ENCODE results near the gene KCNF1.

The KCNF1 gene

GRCh38 chr2:10865841-10866240 lies 45.9 kb upstream of the KCNF1 start:
- Histone ChIP-seq H3K4me3 (ENCODE audit: low read length) (peak overlapping the region; percentile 23; the same call in 1 of the 2 replicates), H3K4me2 (ENCODE audit: low read depth, low read length) (peak overlapping the region; percentile 70), H3K9me3 (replicated peaks; ENCODE audit: insufficient read depth, low read length) (no peaks in the 10 kb centered on the region), H3K4me1 (ENCODE audit: low read length) (peaks cover 29% of the 10 kb centered on the region), H3K79me2 (ENCODE audit: low read length) (no peaks in the 10 kb centered on the region), H3K9me2 (replicated peaks; ENCODE audit: insufficient read depth, low read length) (no peaks in the 10 kb centered on the region), H3F3A (ENCODE audit: insufficient read depth, low read length) (peaks cover 20% of the 10 kb centered on the region), H2AFZ (ENCODE audit: low read length) (no peak overlapping the region), H4K20me1 (ENCODE audit: insufficient read depth, low read length) (no peaks in the 10 kb centered on the region), H3K36me3 (replicated peaks; ENCODE audit: insufficient read depth, low read length) (no peaks in the 10 kb centered on the region), H3K9ac (ENCODE audit: low read length) (no peak overlapping the region), H3K27ac (ENCODE audit: low read length) (no peak overlapping the region), H3K27me3 (replicated peaks; ENCODE audit: insufficient read depth, low read length) (peaks cover 19% of the 10 kb centered on the region)
- TF ChIP-seq EZH2 (optimal IDR thresholded peaks at IDR 0.05; ENCODE audit: low read depth, low read length) (no peak), CTCF (IDR thresholded peaks at IDR 0.05; ENCODE audit: low read length) (no peak), EZH2phosphoT487 (IDR thresholded peaks at IDR 0.05; ENCODE audit: low read length) (no peak)
- DNase-seq, result no peak

GRCh38 chr2:10867692-10868420 lies 43.9 kb upstream of the KCNF1 start:
- Histone ChIP-seq H3K9ac (ENCODE audit: low read length) (no peak overlapping the region), H3K27me3 (replicated peaks; ENCODE audit: insufficient read depth, low read length) (peaks cover 11% of the 10 kb centered on the region), H3K4me2 (ENCODE audit: low read depth, low read length) (no peak overlapping the region), H3F3A (ENCODE audit: insufficient read depth, low read length) (peaks cover 20% of the 10 kb centered on the region), H4K20me1 (ENCODE audit: insufficient read depth, low read length) (no peaks in the 10 kb centered on the region), H3K36me3 (replicated peaks; ENCODE audit: insufficient read depth, low read length) (no peaks in the 10 kb centered on the region), H3K4me3 (ENCODE audit: low read length) (no peak overlapping the region), H3K9me2 (replicated peaks; ENCODE audit: insufficient read depth, low read length) (no peaks in the 10 kb centered on the region), H2AFZ (ENCODE audit: low read length) (no peak overlapping the region), H3K27ac (ENCODE audit: low read length) (no peak overlapping the region), H3K9me3 (replicated peaks; ENCODE audit: insufficient read depth, low read length) (no peaks in the 10 kb centered on the region), H3K79me2 (ENCODE audit: low read length) (no peaks in the 10 kb centered on the region), H3K4me1 (ENCODE audit: low read length) (peaks cover 29% of the 10 kb centered on the region)
- no peak for TF ChIP-seq CTCF (IDR thresholded peaks at IDR 0.05; ENCODE audit: low read length)
- no peak for TF ChIP-seq EZH2 (optimal IDR thresholded peaks at IDR 0.05; ENCODE audit: low read depth, low read length)
- no peak for DNase-seq

- H3K27me3 ChIP-seq (replicated peaks; ENCODE audit: insufficient read depth, low read length), result peaks cover 6% of the 10 kb centered on the region; the same call in 1 of the 2 replicates
- DNase-seq, result no peak
- no peak overlapping the region for H3K27ac ChIP-seq (ENCODE audit: low read length)
- no peak for TF ChIP-seq CTCF (IDR thresholded peaks at IDR 0.05; ENCODE audit: low read length)
- no peak for TF ChIP-seq EZH2 (optimal IDR thresholded peaks at IDR 0.05; ENCODE audit: low read depth, low read length)
- TF ChIP-seq EZH2phosphoT487 (IDR thresholded peaks at IDR 0.05; ENCODE audit: low read length), result no peak
- no peak overlapping the region for H3K4me3 ChIP-seq (ENCODE audit: low read length)
- no peaks in the 10 kb centered on the region for H3K9me2 ChIP-seq (replicated peaks; ENCODE audit: insufficient read depth, low read length)
- H3K9ac ChIP-seq (ENCODE audit: low read length), result no peak overlapping the region
- no peaks in the 10 kb centered on the region for H4K20me1 ChIP-seq (ENCODE audit: insufficient read depth, low read length)
- no peaks in the 10 kb centered on the region for H3K79me2 ChIP-seq (ENCODE audit: low read length)
- no peak overlapping the region for H2AFZ ChIP-seq (ENCODE audit: low read length)
- peaks cover 20% of the 10 kb centered on the region for H3F3A ChIP-seq (ENCODE audit: insufficient read depth, low read length)
- H3K4me2 ChIP-seq (ENCODE audit: low read depth, low read length), result no peak overlapping the region
- H3K36me3 ChIP-seq (replicated peaks; ENCODE audit: insufficient read depth, low read length), result no peaks in the 10 kb centered on the region
- H3K9me3 ChIP-seq (replicated peaks; ENCODE audit: insufficient read depth, low read length), result no peaks in the 10 kb centered on the region
- H3K4me1 ChIP-seq (ENCODE audit: low read length), result peaks cover 25% of the 10 kb centered on the region
Measured at GRCh38 chr2:10868465-10869314, 43.0 kb upstream of the KCNF1 start.
